ENCODE measurements around the gene ZNF296. TPM values are rescaled to one million over a fixed set of nuclear protein-coding genes. Genes with fewer than 3 reads are reported as not detected.

Gene ZNF296
- total RNA-seq, 1 experiment from 2014 or later = 9.2 TPM

GRCh38 chr19:45095496-45096413 is 19.5 kb upstream of the ZNF296 start:
- intact Hi-C loops (cut with micrococcal nuclease) = loop anchor here (10.0 kb wide), 2 partner anchors 79 to 679 kb away; partner anchors contain the start of genes BLOC1S3 and TRAPPC6A
- ATAC-seq = no peak

More at GRCh38 chr19:45095496-45096413, 19.5 kb upstream of the ZNF296 start:
- TF ChIP-seq POLR2AphosphoS5 (IDR thresholded peaks at IDR 0.05; ENCODE audit: low read depth, low read length) (no peak), REST (IDR thresholded peaks at IDR 0.05; ENCODE audit: low read depth) (no peak), ZBTB33 (IDR thresholded peaks at IDR 0.05; ENCODE audit: extremely low read depth, insufficient replicate concordance, low read length) (no peak), EZH2phosphoT487 (IDR thresholded peaks at IDR 0.05; ENCODE audit: borderline replicate concordance) (no peak), POLR2A (IDR thresholded peaks at IDR 0.05; ENCODE audit: borderline replicate concordance, extremely low read depth, insufficient read depth, insufficient read length) (no peak), SRF (IDR thresholded peaks at IDR 0.05; ENCODE audit: low read depth) (no peak), CTCF (IDR thresholded peaks at IDR 0.05 in 2 of 3, conservative IDR thresholded peaks at IDR 0.05 in 1 of 3; ENCODE audit: borderline replicate concordance in 1 of 3, insufficient read depth in 1 of 3, low read depth in 2 of 3, low read length in 2 of 3) (no peak), MAX (IDR thresholded peaks at IDR 0.05) (no peak), ZFX (IDR thresholded peaks at IDR 0.05) (no peak), TCF7L2 (IDR thresholded peaks at IDR 0.05; ENCODE audit: borderline replicate concordance, extremely low read depth, insufficient read depth, insufficient read length) (no peak), JUND (IDR thresholded peaks at IDR 0.05) (no peak), SP1 (IDR thresholded peaks at IDR 0.05; ENCODE audit: low read depth) (no peak), EGR1 (IDR thresholded peaks at IDR 0.05; ENCODE audit: low read depth) (no peak), ELF1 (IDR thresholded peaks at IDR 0.05; ENCODE audit: borderline replicate concordance, low read depth) (no peak)
- no TSS peak for BruUV-seq (replicated peaks)
- Histone ChIP-seq H3K4me2 (ENCODE audit: low read length) (0 out of 2 replicates have a peak overlapping the region, but pooled peaks have one; percentile 2), H3K27me3 (ENCODE audit: insufficient read depth, low read length) (no peaks in the 10 kb centered on the region), H3K4me1 (ENCODE audit: control insufficient read depth in 1 of 2, insufficient read depth in 2 of 2, low read length in 2 of 2) (peaks cover 16 to 54% of the 10 kb centered on the region in 2 experiments; a peak in 3 of 4 replicates), H3K9me2 (ENCODE audit: insufficient read depth) (no peaks in the 10 kb centered on the region), H4K20me1 (ENCODE audit: insufficient read depth) (no peaks in the 10 kb centered on the region; the same call in 1 of the 2 replicates), H3K27ac (ENCODE audit: low read depth, low read length) (no peak overlapping the region), H3K4me3 (replicated peaks in 1 of 2; ENCODE audit: low read depth in 1 of 2, low read length in 2 of 2) (no peak overlapping the region), H3K79me2 (ENCODE audit: insufficient read depth, low read length) (peaks cover 79% of the 10 kb centered on the region), H3K9me3 (ENCODE audit: control insufficient read depth in 1 of 2, insufficient read depth in 1 of 2, low read depth in 1 of 2, low read length in 2 of 2) (no peaks in the 10 kb centered on the region), H3K36me3 (ENCODE audit: control insufficient read depth in 1 of 2, insufficient read depth in 2 of 2, low read length in 2 of 2) (peaks cover 0 to under 1% of the 10 kb centered on the region in 2 experiments; a peak in 1 of 4 replicates), H2AFZ (ENCODE audit: low read depth, low read length, poor library complexity, severe bottlenecking) (no peak overlapping the region), H3K9ac (ENCODE audit: low read length) (no peak overlapping the region)
- ChIA-PET RAD21 (ENCODE audit: low non-redundant PET in 1 of 2, low total read pairs in 2 of 2, uncharacterized antibody in 2 of 2, unreplicated experiment in 2 of 2) (no interaction called here), CTCF (no interaction called here), POLR2A (interaction anchor here (0.6 kb wide), 1 partner anchor 24 kb away, joined by 3 read pairs; no protein-coding TSS in a partner anchor)
- DNase-seq (ENCODE audit: low read depth, low spot score) = no peak

Data from HCT116 (cell line).